DMS53 treated with DMSO at 0.1 percent for 48 hours (cell line): ENCODE measurements around the gene DDX3X.
A peak's percentile ranks its signal among the peaks of the same experiment; 100 is the strongest.
"Not testable (repeated sequence)": the region's sequence is repeated elsewhere in the genome, so short reads cannot be mapped to it uniquely, and the experiment has no call there.

Experiments
- DNase-seq: peaks from one replicate; lab custom pipeline; 2025; ENCODE audit not compliant: unreplicated experiment; lab: John Stamatoyannopoulos, UW

DDX3X gene

DNA sequence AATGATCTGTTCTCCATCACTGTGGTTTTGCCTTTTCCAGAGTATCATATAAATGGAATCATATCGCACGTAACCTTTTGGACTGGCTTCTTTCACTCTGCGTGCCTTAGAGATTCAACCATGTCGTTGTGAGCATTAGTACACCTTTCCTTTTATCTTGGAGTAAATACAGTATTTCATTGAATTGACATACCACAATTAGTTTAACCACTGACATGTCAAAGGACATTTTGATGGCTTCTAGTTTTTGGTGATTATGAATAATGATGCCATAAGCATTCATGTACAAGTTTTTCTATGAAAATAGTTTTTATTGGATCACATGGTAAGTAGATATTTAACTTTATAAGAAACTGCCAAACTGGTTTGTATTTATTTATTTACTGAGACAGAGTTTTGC lies 35.2 kb downstream of the DDX3X start:
- DNase-seq = no peak

DNA sequence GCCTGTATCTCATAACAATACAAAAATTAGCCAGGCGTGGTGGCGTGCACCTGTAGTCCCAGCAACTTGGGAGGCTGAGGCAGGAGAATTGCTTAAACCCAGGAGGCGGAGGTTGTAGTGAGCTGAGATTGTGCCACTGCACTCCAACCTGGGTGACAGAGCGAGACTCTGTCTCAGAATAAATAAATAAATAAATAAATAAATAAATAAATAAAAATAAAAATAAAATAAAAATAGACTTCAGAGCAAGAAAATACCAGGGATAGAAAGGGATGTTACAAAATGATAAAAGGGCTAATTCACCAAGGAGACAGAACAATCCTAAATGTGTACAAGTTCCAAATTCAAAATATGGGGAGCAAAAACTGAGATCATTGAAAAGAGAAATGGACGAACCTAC lies 37.6 kb downstream of the DDX3X start:
- not testable (repeated sequence) for DNase-seq

GRCh38 chrX:41373989-41374606 lies 40.1 kb downstream of the DDX3X start:
- no peak for DNase-seq

GRCh38 chrX:41377624-41378023 lies 43.7 kb downstream of the DDX3X start:
- no peak for DNase-seq

DNA sequence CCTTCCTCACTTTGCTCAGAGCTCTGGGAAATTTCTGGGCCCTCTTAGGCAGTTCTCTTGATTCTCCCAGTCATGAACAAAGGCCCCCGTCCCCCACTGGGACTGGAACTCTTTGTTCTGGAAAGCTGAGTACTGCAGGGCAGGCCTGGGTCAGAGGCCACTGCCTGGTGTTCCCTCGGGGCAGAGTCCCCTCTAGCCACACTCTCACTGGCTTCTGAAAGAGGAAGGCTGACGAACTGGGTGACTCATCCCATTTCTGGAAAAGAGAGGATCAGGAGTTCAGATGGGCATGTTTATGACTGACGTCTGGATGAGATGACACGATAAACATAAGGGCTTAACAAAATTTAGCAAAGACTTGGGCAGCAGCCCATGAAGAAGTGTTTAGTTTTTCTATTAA lies 47.7 kb downstream of the DDX3X start:
- peak; percentile 36 for DNase-seq

GRCh38 chrX:41382714-41383645 lies 49.0 kb downstream of the DDX3X start:
- peak; percentile 54 for DNase-seq

GRCh38 chrX:41384051-41384705 lies 50.2 kb downstream of the DDX3X start:
- DNase-seq = peak; percentile 74

GRCh38 chrX:41386222-41386990 lies 52.4 kb downstream of the DDX3X start:
- DNase-seq = no peak

DNA sequence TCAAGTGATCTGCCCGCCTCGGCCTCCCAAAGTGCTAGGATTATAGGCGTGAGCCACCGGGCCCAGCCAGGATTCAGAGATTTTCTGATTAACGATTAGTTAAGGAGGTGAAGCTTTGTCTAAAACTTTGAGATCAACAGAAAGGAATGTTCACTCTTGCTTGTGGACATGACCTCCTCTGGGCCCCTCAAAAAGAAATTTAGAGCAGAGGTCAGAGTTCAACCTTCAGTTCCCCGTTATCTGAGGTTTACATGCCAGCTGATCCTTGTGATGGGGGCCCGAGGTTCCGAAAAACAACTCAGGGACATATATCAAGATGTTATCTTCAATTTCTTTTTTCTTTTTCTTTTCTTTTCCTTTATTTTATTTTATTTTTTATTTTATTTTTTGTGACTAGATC lies 54.6 kb downstream of the DDX3X start:
- no peak for DNase-seq

DNA sequence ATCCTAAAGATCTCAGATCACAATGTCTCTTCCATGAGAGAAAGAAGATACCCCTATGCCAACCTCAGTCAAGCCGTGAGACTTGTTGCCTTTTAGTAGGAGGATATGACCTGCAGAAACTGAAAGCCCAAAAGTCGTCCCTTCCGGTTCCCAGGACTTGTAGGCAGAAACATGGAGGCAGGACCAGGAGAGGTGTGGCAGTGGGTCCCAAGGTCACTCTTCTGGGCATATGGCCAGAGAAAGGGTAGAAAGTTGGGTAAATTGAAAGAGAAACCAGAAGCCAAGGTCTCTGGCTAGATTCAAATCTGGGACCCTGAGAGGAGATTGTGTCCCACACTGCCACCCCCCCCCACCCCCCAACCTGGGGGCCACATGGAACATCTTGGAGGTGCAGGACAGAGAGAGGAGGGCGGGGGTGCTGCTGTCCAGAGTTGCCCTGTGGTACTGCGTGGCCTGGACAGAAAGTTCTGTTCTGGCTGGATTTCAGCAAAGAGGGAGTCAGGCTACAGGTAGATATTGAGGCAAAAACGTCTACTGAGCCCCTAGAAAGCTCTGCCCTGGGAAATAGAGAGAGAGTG lies 55.4 kb downstream of the DDX3X start:
- DNase-seq = no peak

GRCh38 chrX:41390576-41390975 lies 56.6 kb downstream of the DDX3X start:
- DNase-seq = not testable (repeated sequence)

DNA sequence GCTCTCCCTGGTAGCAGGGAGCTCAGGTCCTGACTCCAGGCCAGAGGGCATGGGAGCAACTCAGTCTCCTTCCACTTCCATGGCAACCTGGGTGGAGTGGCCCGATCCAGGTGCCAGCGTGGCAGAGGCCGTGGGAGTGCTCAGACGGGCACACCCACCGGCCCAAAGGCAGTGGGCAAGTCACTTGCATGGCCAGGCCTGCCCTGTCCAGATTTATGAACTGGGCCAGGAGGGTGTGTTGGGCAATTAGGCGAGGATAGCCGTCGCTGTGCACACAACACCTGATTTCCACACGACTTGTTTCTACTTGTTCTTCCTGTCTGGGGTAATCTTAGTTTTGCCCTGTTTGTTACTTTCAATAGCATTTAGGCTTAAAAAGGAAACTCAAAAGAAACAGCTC lies 57.6 kb downstream of the DDX3X start:
- no peak for DNase-seq

DNA sequence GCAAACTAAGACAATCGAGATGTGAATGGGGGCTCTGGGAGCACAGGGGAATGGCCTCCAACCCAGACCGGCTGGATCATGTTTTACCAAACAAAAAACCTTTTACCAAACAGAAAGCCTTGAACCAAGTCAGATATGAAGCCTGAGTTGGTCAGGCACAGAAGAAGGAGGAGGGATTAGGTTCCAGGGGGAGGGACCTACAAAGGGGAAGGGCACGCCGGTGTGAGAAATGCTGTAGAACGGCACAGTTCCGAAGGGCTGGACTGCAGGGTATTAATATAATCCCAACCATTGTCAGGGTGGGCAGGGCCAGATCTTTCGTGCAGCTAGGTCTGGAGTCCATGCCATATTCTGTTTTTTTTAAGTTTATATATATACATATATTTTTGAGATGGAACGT lies 60.3 kb downstream of the DDX3X start:
- no peak for DNase-seq

- no peak for DNase-seq
Observed at GRCh38 chrX:41397219-41397618, 63.3 kb downstream of the DDX3X start.

DNA sequence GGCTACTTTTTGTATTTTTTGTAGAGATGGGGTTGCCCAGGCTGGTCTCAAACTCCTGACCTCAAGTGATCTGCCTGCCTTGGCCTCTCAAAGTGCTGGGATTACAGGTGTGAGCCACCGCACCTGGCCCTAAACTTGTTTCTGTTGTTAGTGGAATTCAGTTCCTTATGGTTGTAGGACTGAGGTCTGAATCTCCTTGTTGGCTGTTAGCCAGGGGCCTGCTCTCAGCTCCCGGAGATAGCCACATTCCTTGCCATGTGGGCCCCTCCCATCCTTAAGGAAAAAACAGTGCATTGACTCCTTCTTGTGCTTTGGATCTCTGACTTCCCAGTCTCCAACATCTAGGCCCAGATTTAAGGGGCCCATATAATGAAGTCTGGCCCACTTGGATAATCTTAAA lies 63.8 kb downstream of the DDX3X start:
- DNase-seq = no peak

- not testable (repeated sequence) for DNase-seq
Observed at GRCh38 chrX:41402556-41402955, 68.6 kb downstream of the DDX3X start.

DNA sequence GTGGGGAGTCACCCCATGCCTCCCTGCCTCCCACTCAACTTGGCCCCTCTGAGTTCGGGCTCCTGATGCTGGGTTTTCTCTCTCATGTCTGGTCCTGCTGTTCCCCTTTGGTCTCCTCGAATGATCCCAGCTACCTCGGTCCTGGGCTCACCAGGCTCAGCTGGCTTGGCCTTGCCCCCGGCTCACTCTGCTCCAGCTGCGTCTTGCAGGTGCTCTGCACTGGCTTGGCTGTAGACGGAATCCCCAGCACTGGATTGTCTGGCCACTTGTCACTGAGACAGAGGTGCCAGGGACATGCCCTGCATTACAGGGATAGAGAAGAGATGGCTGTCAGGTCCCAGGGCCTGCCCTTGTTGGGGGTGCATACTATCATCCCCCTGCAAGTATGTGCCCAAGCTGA lies 71.6 kb downstream of the DDX3X start:
- DNase-seq = no peak

- DNase-seq = no peak
Observed at GRCh38 chrX:41406201-41406600, 72.2 kb downstream of the DDX3X start.

DNA sequence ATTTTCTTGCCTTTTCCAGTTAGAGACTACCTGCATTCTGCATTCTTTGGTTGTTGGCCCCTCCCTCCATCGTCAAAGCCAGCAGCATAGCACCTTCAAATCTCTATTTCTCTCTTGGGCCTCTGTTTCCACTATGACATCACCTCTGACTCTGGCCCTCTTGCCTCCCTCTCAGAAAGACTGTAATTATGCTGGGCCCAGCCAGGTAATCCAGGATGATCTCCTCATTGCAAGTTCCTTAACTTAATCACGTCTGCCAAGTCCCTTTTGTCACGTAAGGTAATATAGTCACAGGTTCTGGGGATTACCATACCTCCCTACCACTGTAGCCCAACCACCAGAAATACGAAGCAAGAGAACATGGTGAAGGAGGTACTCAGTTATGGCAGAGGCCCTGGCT lies 73.9 kb downstream of the DDX3X start:
- no peak for DNase-seq

GRCh38 chrX:41408576-41408975 lies 74.6 kb downstream of the DDX3X start:
- no peak for DNase-seq

- no peak for DNase-seq
Observed at GRCh38 chrX:41409006-41409405, 75.0 kb downstream of the DDX3X start.
